Fibroblast of the conjunctiva (primary cell): ENCODE data around the gene SNX25.
"Not testable (repeated sequence)": the region's sequence is repeated elsewhere in the genome, so short reads cannot be mapped to it uniquely, and the experiment has no call there.

Experiments used
- DNase-seq: peaks from one replicate; pipeline ENCODE4 v3.0.0-alpha.2; 2010; ENCODE audit warnings: low read depth

Gene SNX25

DNA sequence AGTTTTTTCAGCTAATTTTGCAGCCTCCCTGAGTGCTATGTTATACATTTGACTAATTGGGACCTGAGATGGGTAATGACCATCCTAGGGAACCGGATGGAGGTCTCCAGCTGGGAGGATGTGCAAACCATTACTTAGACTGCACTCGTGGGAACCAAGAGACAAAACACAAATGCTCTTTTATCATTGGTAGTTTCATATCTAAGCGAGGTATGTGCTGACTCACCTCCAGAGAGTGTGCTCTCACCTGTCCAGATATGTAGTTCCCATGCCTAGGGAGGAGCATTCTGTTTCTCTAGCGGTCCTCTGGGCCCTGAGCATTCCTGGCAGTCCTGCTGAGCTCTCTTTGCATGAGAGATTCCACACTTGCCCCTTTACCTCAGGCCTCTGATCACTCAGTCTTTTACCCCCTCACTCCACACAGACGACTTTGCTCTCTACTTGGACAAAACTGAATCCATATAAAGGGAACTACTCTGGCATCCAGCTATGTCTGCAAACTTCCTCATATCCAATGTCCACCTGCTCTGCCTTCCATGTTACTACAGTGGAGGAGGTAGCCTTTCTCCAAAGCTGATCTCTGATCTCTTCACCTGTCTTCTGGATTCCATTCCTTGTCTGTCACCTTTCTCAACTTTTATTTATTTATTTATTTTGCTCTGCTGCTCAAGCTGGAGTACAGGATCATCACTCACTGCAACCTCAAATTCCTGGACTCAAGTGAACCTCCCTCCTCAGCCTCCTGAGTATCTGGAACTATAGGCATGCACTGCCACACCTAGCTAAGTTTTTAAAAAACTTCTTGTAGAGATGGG, 97.9 kb downstream of the SNX25 start:
- DNase-seq: no peak

DNA sequence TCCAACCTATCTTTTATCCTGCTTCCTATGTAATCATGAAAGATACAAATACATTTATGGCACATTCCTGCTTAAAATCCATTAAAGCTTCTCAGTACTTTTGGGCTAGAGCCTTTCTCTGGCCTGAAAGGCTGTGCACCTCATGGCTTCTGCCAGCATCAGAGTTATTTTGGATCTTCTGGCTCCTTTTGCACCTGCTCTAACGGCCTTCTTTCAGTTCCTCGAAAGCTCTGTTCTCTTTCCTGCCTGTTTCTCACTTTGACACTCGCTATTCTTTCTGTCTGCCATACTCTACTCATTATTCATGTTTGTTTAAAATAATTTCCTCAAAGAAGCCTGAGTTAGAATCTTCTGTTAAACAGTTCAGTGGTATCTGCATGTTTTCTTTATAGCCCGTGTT, 100.4 kb downstream of the SNX25 start:
- DNase-seq: no peak

DNA sequence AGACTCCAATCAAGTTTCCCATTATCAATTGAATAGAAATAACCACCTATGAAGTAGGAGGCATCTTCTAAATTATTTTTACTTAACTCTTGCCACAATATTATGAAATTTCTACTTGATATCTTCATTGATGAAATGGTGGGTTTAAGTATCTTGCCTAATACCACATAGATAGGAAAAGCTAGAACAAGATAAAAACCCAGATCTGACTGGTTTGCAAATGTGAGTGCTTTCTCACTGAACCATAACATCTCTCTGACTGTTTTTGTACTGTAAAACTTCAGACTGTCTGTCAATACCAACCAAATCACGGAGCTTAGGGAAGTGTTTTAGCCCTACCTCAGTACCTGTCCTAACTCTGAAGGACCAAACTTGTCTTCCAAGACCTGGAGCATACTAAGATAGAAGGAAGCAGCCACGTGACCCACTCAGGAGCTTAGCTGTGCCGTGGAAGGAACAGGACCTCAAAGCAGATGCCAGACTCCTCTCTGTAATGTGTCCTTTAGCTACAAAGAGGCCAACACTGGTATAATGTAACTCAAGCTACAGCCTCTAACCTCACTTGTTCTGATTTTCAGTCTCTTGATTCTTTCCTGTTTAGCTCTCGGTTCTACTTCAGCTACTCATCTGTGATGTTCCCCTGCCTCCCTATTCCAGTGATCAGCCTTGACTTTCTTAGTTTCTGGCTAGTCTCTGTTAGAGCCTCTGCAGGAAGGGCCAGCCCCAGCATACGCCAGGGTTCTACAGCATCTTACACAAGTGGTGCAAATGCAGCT, 101.9 kb downstream of the SNX25 start:
- no peak for DNase-seq

GRCh38 chr4:185312699-185313098, 103.3 kb downstream of the SNX25 start:
- DNase-seq: no peak

- DNase-seq: not testable (repeated sequence)
These were observed 108.1 kb downstream of the SNX25 start for GRCh38 chr4:185317462-185317861.

- no peak for DNase-seq
These were observed 108.5 kb downstream of the SNX25 start for GRCh38 chr4:185317880-185318279.

DNA sequence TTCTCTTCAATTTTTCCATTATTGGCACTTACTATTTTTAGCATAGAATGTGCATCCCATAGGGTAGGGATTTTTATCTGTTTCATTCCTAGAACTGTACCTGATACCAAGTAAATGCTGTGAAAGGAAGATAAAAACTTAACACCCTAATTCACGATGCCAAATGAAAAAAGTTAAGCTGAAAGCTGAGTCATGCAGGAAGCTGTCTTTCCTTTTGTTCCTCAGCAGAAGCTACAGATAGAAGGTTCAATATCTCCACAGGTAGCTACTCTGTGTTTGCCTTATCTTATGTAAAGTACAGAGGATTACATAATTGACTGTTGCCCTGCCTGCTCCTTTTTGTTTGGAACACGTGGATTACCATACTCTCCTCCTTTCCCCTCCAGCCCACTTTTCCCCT, 109.3 kb downstream of the SNX25 start:
- DNase-seq: no peak

GRCh38 chr4:185322803-185323202, 113.4 kb downstream of the SNX25 start:
- DNase-seq: no peak

DNA sequence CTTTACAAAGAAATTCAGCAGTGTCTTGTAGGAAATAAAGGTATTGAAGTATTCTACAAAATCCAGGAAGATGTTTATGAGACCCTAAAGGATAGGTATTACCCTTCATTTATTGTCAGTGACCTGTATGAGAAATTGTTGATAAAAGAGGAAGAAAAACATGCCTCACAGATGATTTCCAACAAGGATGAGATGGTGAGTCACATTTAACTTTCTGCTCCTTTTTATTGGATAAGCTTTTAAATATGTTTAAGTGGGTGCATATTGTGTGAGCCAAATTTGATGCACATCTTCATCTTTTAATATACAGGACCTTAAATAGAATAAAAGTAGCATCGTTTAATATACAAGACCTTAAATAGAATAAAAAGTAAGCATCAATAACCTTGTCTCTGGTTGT, 114.2 kb downstream of the SNX25 start:
- no peak for DNase-seq

DNA sequence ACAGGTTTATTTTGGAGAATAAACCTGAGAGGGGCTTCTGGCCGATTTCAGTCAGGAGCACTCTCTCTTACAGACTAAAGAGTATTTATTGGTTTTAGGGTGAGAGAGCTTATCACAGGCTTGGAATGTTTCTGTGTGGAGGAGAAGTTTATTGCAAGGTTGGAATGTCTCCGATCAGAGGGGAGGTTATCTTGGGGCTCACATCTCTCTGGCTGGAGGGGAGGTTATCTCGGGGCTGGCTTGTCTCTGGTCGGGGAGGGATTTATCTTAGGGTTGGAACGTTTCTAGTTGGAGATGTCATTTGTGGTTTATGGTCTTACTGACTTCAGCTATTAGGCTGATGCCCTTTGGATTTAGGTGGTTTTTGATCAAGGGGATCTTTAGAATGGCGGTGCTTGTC, 115.0 kb downstream of the SNX25 start:
- DNase-seq: not testable (repeated sequence)

DNA sequence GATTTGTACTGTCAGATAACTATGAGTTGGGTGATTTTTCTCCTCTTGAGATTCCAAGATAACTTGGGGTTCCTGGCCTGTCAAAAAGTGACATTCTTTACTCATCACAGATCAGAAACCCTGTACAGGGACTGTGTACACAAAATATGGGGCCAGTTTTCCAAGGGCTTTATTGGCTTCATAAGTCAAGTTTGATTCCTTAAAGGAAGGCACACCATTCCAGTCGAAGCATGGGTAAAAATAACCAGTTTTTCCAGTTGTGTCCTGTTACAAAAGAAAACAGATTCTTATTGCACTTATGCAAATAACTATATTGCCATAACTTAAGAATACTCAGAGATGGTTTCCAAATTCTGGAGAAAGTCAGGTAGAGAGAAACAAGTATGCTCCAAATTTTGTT, 116.3 kb downstream of the SNX25 start:
- not testable (repeated sequence) for DNase-seq

DNA sequence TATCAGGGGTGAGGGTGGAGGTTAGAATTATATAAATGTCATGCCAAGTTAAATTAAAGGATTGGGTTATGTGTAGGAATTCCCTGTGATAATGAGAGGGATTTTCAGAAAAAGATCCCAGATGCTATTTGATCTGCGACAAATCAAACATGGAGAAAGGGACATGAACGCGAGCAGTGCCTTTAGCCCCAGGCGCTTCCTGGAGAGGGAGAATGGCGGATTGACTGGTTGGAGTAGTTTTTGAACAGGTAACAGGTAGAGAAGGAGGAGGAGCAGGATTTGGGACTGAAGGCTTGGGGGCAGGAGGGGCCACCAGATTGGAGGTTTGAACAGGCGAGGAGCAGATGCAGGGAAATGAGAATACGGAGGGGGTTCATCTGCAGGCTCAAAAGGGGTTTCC, 119.2 kb downstream of the SNX25 start:
- no peak for DNase-seq

GRCh38 chr4:185329879-185330510, 120.6 kb downstream of the SNX25 start:
- not testable (repeated sequence) for DNase-seq

GRCh38 chr4:185332575-185333464, 123.4 kb downstream of the SNX25 start:
- DNase-seq: no peak

- DNase-seq: no peak
These were observed 124.9 kb downstream of the SNX25 start for GRCh38 chr4:185334326-185334725.

DNA sequence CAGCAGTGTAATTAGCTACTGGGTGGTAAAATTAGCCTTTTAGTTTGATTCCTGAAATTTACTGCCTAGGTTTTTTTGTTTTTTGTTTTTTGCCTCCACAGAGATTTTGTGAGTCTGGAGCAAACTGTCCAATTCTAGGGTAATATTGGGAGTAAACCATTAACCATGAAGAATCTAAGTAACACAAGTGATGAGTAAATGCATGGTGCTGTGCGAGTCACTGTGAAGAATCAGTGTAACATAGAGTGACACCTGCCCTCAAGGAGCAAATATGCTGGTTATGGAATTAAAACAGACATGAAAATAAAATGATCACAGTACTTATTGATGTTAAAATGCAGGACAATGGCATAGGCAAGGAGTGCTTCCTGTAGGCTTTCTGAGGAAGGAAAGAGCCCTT, 126.2 kb downstream of the SNX25 start:
- DNase-seq: no peak

GRCh38 chr4:185339941-185340340, 130.5 kb downstream of the SNX25 start:
- no peak for DNase-seq

DNA sequence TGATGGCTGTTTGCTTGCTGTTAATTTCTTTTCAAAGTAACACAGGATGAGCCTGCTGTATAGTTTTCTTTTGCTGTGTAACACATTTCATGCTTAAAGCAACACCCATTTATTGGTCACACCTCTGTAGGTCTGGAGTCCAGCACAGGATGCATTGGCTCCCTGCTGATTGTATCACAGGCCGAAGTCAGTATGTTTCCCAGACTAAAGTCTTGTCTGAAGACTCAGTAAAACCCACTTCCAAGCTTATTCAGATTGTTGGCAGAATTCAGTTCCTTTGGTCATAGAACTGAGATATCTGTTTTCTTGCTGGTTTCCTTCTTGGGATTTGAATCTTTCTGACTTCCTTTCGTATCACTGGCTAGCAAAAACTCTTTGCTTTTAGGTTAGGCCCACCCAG, 132.0 kb downstream of the SNX25 start:
- no peak for DNase-seq

GRCh38 chr4:185341841-185342240, 132.4 kb downstream of the SNX25 start:
- no peak for DNase-seq

DNA sequence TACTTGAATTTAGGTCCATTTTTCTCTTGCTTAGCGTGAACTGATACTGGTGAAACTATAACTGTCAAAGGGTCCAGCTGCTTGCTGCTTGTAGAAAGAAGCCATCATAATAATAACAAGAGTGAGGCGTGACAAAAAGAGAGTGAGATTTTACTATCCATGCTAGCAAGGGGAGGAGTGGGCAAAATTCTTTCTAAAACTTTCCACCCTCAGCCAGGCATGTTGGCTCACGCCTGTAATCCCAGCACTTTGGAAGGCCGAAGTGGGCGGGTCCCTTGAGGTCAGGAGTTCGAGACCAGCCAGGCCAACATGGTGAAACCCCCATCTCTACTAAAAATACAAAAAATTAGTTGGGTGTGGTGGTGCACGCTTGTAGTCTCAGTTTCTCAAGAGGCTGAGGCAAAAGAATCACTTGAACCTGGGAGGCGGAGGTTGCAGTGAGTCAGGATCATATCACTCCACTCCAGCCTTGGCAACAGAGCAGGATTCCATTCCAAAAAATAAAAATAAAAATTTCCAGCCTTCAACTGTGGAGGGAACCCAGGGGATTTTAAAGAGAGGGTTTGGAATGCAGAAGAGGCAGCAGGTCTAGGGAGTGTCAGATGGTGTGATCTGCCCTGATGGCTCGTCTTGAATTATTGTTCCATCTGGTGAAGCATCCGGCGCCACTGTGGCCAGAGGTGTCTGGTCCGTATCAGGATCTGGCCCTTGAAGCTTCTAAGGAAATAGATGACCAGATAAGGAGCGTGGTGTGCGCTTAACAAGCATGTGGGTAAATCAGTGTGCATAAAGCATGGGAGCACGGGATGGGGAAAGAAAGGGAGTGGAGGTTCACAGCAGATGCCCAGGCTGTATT, 134.6 kb downstream of the SNX25 start:
- peak; percentile 8 for DNase-seq
